ENCODE results near the gene IFNK.

The IFNK gene

DNA sequence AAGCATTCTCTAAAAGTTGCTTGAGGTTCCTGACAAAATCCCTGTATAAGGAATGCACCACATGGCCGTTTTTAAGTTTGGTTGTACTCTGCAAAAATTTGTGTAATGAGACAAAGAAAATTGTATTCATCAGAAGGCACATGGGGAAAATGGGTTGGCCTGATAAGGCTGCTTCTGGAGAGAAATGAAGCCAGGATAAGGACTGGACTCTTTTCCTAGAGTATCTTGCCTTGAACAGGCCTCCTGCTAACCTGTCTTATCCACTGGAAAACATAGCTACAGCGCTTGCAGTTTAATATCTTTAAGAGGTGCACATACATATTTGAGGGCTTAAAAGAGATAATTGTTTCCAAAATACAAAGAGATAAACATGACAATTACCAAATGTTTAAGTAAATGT is 41.4 kb upstream of the IFNK start:
- no peak for TF ChIP-seq CTCF (IDR thresholded peaks at IDR 0.05; ENCODE audit: low read depth, low read length, missing control alignments)
- in situ Hi-C loops (cut with HindIII; ENCODE audit: low pct_ligation_motif_present, low sequenced_read_pairs): no loop called here

DNA sequence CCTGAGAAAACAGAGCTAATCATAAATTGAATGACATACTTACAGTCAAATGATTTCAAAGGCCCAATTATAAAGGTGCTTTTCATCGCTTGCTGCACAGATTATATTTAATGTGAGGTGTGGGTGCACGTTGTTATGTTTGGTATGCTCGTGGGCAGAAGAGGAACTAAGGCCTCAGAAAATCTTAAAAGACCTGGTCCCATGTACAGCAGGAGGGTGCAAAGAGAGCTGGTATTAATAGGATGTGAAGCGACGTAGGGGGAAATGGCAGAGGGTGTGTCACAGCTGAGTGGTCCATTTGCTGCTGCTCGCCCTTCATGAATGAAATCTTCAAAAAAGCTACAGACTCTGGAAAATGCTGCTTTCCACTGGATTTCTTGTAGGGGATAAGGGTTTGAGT is 40.5 kb upstream of the IFNK start:
- no peak overlapping the region for H3K27ac ChIP-seq
- no peaks in the 10 kb centered on the region for H3K27me3 ChIP-seq (replicated peaks)
- no peaks in the 10 kb centered on the region for H3K36me3 ChIP-seq (replicated peaks)
- DNase-seq: no peak
- no peak overlapping the region for H3K4me3 ChIP-seq (ENCODE audit: low read depth, low read length)
- no peak for TF ChIP-seq CTCF (IDR thresholded peaks at IDR 0.05; ENCODE audit: low read depth, low read length, missing control alignments)
- in situ Hi-C loops (cut with HindIII; ENCODE audit: low pct_ligation_motif_present, low sequenced_read_pairs): no loop called here

More for the DNA sequence above, 41.4 kb upstream of the IFNK start:
- H3K27ac ChIP-seq: no peak overlapping the region
- DNase-seq: no peak
- no peaks in the 10 kb centered on the region for H3K36me3 ChIP-seq (replicated peaks)
- no peak overlapping the region for H3K4me3 ChIP-seq (ENCODE audit: low read depth, low read length)
- H3K27me3 ChIP-seq (replicated peaks): no peaks in the 10 kb centered on the region

DNA sequence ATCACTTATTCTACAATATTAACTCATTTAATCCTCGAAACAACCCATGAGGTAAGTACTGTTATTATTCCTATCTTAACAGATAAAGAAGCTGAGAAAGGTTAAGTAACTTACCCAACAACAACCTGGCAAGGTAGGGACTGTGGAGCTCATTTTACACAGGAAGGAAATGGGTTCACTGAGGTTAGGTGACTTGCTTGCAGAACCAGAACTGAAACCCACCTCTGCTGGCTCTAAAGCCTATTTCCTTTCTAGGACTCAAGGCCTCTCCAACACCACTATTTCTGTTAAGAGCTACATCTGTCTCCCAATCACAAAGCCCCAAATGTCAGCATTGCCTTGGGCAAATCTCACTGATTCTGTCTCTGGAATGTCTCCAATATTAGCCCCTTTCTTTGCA is 38.9 kb upstream of the IFNK start:
- in situ Hi-C loops (cut with HindIII; ENCODE audit: low pct_ligation_motif_present, low sequenced_read_pairs): no loop called here
- no peak for DNase-seq
- Histone ChIP-seq H3K4me3 (ENCODE audit: low read depth, low read length) (no peak overlapping the region), H3K36me3 (replicated peaks) (no peaks in the 10 kb centered on the region), H3K27ac (no peak overlapping the region), H3K27me3 (replicated peaks) (no peaks in the 10 kb centered on the region)
- no peak for TF ChIP-seq CTCF (IDR thresholded peaks at IDR 0.05; ENCODE audit: low read depth, low read length, missing control alignments)

GRCh38 chr9:27487128-27487640 is 36.9 kb upstream of the IFNK start:
- Histone ChIP-seq H3K27ac (no peak overlapping the region), H3K4me3 (ENCODE audit: low read depth, low read length) (no peak overlapping the region), H3K36me3 (replicated peaks) (no peaks in the 10 kb centered on the region), H3K27me3 (replicated peaks) (no peaks in the 10 kb centered on the region)
- no peak for DNase-seq
- no peak for TF ChIP-seq CTCF (IDR thresholded peaks at IDR 0.05; ENCODE audit: low read depth, low read length, missing control alignments)
- in situ Hi-C loops (cut with HindIII; ENCODE audit: low pct_ligation_motif_present, low sequenced_read_pairs): no loop called here

DNA sequence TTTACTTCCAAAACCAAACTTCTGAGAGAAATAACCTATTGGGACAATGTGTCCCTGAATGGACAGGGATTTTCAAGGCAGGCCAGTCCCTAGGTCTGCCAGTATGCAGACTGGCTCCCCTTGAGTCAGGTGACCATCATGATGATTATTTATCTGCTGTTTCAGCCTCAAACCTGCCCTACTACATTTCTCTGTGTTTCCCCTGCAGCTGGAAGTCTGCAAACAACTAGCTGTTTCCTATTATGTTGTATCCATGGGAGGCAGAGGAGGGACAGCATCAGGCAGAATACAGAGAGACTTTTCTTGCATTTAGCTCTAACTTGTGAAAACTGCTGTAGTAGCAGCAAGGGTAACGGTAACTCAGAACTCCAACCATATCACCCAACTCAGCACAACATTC is 36.2 kb upstream of the IFNK start:
- TF ChIP-seq CTCF (IDR thresholded peaks at IDR 0.05; ENCODE audit: low read depth, low read length, missing control alignments): no peak
- Histone ChIP-seq H3K36me3 (replicated peaks) (no peaks in the 10 kb centered on the region), H3K27me3 (replicated peaks) (no peaks in the 10 kb centered on the region), H3K27ac (no peak overlapping the region), H3K4me3 (ENCODE audit: low read depth, low read length) (no peak overlapping the region)
- no peak for DNase-seq
- in situ Hi-C loops (cut with HindIII; ENCODE audit: low pct_ligation_motif_present, low sequenced_read_pairs): no loop called here
